Stimulated activated CD8-positive, alpha-beta memory T cell treated with anti-CD3 and anti-CD28 coated beads, Interleukin-7, amount 100 ng/mL, for 48 hours (primary cell): ENCODE measurements around the gene SHROOM1.

Experiments
- DNase-seq, 2 donors: peaks; one replicate each; pipeline ENCODE4 v3.0.0-alpha.2; 2020; ENCODE audit warnings: low read depth in 1 of 2; ENCODE audit errors: extremely low read depth in 1 of 2

The SHROOM1 gene

DNA sequence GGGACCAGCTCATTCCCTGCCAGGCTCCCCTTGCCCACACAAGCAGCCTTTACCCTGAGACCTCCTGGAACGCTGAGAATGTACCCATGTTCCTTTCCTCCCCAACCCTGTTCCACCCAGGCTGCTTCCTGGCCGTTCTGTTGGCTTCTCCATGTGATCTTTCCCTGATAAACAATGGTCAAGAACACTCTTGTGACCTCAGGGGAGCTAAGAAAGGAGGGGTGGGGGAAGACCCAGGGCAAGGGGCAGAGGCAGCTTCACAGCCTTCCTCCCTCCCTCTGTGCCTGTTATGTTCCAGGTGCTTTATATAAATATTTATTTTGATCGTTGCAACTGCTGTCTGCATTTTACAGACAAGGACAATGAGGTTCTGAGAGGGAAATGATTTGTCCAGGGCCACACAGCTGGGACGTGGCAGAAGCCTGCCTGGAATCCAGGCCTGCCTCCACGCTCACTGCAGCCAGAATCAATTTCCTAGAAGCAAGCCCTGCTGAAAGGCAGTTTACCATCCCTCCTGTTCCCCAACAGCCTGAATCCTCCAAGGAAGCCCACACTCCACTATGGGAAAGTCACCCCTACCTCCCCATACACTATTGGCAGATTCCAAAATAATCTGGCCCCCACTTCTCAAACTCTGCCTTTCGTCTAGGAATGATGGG is 3.9 kb downstream of the SHROOM1 start:
- DNase-seq: no peak

- no peak for DNase-seq
Measured at GRCh38 chr5:132825834-132826391, 4.5 kb downstream of the SHROOM1 start.

DNA sequence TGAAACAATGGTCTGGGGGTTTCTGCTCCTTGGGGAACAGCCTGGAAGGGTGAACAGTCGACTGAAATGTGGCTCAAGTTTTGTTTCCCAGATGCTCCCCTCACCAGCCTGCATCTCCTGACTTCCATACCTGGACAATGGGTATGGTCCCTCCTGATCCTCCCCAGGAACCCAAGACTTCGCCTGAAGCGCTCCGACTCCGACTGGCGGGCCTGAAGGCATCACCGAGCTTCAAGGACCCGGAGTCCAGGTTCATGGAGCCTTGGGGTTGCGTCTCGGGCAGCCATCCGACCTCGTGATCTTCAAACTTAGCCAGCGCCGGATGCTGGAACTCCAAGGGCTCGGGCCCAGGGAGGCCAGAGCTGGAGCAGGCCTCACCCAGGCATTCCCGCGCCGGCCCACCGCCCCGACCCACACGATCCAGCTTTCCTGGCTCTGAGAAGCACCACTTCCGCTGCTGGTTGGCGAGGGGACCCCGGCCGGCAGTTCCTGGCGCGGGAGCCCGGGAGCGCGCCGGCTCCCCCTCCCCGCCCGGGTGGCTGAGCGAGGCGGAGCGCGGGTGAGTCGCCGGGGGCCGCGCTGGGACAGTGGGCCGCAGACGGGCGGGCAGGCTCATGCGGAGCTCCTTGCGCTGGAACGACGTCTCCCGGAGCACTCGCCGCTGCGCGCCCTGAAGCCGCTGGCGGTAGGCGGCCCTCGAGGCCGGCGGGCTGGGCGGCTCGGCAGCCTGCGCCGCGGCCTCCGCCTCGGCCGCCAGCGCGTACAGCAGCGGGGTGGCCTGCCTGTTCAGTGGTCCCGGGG is 5.2 kb downstream of the SHROOM1 start:
- DNase-seq: no peak

DNA sequence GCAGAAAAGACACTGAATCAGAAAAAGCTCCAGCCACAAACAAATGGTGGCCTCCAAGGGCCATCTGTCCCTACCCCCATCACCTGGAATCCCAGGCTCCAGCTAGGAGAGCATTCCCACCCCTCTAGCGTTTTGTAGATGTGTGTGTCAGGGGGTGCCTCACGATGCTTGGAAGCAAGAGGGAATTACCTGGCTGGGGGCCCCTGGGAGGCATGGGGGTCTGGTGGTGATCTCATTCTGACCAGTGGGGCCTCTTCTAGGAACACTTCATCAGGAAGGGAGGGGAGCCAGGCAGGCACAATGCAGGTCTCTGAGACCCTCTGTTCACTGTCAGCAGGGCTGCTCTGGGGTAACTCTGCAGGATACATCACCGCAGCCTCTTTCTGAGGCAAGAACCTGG is 6.0 kb downstream of the SHROOM1 start:
- DNase-seq: no peak

DNA sequence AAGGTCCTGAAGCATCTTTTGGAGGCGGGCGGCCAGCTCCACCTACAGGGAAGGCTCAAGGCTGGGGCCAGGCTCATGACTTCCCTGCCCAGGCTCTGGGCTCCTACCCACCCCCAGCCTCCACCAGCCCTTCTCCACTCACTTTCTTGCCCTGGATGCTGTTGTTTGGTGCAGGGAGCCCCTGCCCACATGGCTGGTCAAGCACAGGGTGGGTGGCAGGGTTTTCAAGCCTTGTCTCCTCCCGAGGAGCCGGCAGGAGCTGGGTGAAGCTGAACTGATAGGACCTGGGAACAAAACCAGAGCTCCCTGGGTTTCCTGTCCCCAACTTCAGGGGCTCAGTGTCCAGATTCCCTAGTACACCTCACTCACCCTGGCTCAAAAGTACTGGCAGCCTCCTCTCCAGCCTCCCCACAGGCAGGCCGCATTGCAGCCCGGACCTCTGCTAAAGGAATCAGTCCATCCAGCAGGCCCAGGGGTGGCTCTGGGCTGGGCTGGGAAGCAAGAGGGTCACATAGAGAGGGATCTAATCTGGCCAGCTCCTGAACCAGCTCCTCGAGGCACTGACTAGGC is 6.9 kb downstream of the SHROOM1 start:
- no peak for DNase-seq

DNA sequence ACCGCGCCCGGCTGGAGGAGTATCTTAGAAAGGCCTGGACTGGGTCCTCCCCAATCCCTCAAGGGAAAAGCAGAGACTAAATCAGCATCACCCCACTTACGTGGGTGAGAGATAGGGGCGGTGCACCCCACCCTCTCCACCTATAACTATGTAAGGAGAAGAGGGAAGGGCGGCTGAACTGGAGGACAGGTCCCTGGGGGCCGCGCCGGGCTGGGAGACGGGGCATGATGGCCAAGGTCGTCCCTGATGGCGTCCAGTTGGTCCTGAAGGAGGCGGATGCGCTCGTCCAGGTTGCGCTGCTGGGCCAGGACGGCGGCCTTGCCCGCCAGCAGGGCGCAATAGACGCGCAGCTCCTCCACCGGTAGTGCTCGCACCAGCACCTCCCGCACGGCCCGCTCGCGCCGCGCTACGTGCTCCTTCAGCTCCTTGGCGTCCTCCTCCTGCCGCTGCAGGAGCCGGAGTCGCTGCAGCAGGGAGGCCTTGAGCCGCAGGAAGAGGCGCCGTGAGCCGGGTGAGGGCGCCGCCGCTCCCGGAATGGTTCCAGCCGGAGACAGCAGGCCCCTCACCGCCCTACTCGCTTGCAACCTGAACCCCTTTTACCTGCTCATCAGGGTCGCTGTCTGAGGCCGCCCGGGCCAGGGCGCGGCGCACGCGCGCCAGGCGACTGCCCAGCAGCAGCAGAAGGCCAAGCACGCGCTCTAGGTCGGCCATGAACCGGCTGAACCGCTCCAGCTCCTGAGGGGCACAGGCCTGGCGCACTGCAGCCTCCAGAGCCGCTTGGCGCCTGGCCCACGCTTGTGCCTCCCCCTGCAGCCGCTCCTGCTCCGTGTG is 7.6 kb downstream of the SHROOM1 start:
- DNase-seq: no peak

- DNase-seq: no peak
Measured at GRCh38 chr5:132821791-132822190, 8.7 kb downstream of the SHROOM1 start.

DNA sequence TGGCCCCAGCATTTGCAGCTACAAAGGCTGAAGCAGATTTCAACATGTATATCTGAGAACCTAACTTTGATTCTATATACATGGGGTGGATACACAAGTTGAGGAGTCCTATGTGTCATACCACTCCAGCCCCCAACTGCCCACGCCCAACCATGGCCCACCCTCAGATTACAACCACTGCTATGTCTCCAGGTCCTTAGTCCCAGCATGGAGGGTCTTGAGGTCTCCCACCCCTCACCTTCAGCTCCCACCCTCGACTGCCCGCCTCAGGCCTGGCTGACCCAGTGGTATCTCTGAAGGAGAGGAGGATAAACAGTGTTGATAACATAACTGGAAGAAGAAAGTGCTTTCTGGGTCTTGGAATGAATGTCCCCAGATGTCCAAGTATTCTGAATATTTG is 9.1 kb downstream of the SHROOM1 start:
- no peak for DNase-seq

- DNase-seq: peak; percentile 70 to 85
Measured at GRCh38 chr5:132820162-132820754, 10.2 kb downstream of the SHROOM1 start.

DNA sequence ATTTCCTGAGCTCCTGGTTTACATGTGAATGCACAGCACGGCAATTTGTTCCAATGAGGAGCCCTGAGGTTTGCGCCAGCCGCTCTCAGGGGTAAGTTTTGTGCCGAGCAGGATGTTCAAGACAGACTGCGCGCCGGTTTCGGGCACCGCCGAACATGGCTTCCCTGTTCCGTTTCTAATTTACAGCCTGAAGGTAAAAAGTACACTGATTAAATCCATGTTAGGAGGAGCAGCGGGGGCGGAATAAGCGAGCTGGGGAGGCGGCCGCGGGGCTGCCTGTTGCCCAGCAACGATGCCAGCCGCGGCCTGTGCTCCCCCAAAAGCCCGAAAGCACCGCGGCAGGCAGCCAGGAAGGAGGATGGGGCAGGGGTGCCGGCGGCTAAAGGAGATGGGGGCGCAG is 11.0 kb downstream of the SHROOM1 start:
- no peak for DNase-seq

- DNase-seq: no peak
Measured at GRCh38 chr5:132817011-132817410, 13.4 kb downstream of the SHROOM1 start.

DNA sequence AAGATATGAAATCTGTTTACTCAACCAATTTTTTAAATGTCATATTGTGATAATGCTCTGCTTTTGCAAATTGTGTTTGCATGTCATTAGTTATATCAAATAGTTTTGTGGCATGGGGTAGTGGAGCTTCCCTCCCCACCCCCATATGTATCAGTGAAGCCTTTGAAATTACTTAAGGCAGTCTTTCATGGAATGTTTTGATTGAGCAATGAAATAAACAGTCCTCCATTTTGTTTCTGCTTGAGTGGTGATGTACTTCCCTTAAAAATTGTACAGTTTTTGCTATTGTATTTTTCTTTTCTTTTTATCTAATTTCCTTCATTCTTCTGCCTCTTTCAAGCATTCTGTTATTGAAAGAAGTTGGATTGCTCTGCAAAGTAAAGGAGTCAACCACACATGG is 13.9 kb downstream of the SHROOM1 start:
- no peak for DNase-seq

GRCh38 chr5:132816083-132816482 is 14.4 kb downstream of the SHROOM1 start:
- no peak for DNase-seq

- DNase-seq: no peak
Measured at GRCh38 chr5:132815454-132815853, 15.0 kb downstream of the SHROOM1 start.

GRCh38 chr5:132814503-132815294 is 15.7 kb downstream of the SHROOM1 start:
- DNase-seq: no peak

DNA sequence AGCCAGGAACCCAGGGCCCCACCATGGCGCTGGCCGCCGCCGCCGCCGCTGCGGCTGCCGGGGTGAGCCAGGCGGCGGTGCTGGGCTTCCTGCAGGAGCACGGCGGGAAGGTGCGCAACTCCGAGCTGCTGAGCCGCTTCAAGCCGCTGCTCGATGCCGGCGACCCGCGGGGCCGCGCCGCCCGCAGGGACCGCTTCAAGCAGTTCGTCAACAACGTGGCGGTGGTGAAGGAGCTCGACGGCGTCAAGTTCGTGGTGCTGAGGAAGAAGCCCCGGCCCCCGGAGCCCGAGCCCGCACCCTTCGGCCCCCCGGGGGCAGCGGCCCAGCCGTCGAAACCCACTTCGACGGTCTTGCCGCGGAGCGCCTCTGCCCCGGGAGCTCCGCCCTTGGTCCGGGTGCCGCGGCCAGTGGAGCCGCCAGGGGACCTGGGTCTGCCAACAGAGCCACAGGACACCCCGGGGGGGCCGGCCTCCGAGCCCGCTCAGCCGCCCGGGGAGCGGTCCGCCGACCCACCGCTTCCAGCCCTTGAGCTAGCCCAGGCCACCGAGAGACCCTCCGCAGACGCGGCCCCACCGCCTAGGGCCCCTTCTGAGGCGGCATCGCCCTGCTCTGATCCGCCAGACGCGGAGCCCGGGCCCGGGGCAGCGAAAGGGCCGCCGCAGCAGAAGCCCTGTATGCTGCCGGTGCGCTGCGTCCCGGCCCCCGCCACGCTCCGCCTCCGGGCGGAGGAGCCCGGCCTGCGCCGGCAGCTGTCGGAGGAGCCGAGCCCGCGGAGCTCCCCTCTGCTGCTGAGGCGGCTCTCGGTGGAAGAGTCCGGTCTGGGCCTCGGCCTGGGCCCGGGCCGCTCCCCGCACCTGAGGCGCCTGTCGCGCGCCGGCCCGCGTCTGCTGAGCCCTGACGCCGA is 16.6 kb downstream of the SHROOM1 start:
- no peak for DNase-seq

GRCh38 chr5:132812781-132813598 is 17.5 kb downstream of the SHROOM1 start, which contains the start of gene SOWAHA:
Gene SOWAHA (plus strand): TSS chr5:132813302. CDS start chr5:132813622, 320 bp downstream.
- no peak for DNase-seq
